GM19463 (cell line): ENCODE results near the gene CACNB4.
"Not testable (repeated sequence)": the region's sequence is repeated elsewhere in the genome, so short reads cannot be mapped to it uniquely, and the experiment has no call there.

Experiments
- ATAC-seq: cut with Tn5 transposase; IDR thresholded peaks from one replicate; pipeline ENCODE4 v1.9.1; 2021; ENCODE audit warnings: mild to moderate bottlenecking, moderate library complexity; ENCODE audit not compliant: unreplicated experiment

The CACNB4 gene

GRCh38 chr2:151946899-151947812 lies 151.7 kb downstream of the CACNB4 start:
- ATAC-seq, result no peak

- ATAC-seq, result no peak
Observed at GRCh38 chr2:151946250-151946884, 152.5 kb downstream of the CACNB4 start.

DNA sequence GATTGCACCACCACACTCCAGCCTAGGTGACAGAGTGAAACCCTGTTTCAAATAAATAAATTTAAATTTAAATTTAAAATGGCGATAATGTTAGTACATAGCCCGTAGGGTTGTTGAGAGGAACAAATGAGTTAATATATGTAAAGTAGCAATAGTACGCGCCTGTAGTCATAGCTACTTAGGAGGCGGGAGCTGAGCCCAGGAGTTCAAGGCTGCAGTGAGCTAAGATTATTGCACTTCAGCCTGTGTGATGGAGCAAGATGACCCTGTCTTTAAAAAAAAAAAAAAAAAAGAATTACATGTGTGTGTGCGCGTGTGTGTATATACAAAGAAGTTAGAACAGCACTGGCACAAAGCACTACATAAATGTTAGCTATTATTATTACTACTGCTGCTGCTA lies 153.2 kb downstream of the CACNB4 start:
- ATAC-seq, result no peak

- ATAC-seq, result no peak
Observed at GRCh38 chr2:151945186-151945585, 153.7 kb downstream of the CACNB4 start.

GRCh38 chr2:151943461-151943860 lies 155.4 kb downstream of the CACNB4 start:
- ATAC-seq, result no peak

DNA sequence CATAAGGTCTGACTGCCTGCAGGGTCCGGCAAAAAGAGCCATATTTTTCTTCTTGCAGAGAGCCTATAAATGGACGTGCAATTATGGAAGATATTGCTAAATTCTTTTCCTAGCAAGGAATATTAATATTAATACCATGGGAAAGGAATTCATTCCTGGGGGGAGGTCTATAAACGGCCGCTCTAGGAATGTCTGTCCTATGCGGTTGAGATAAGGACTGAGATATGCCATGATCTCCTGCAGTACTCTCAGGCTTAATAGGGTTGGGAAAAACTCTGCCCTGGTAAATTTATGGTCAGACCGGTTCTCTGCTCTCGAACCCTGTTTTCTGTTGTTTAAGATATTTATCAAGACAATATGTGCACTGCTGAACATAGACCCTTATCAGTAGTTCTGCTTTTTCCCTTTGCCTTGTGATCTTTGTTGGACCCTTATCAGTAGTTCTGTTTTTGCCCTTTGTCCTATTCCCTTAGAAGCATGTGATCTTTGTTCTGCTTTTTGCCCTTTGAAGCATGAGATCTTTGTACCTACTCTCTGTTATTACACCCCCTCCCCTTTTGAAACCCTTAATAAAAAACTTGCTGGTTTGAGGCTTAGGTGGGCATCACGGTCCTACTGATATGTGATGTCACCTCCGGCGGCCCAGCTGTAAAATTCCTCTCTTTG lies 156.2 kb downstream of the CACNB4 start:
- ATAC-seq, result not testable (repeated sequence)

GRCh38 chr2:151937966-151938365 lies 160.9 kb downstream of the CACNB4 start:
- no peak for ATAC-seq

DNA sequence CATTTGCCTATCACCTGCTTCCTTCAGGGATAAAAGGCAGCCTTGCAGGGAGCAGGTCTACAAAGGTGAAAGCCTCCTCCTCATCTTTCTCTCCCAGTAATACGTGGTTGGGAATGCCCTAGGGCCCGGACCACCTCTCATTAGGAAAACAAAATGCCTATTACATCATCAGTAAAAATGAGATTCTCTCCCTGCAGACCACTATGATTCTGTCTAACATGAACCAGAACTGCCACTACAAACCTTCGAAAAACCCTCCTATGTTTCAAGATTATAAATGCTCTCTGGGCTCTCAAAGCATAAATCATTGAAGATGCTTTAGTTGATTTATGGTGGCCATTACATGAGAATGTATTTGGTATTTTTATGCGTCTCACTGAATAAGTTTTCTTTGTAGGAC lies 162.2 kb downstream of the CACNB4 start:
- ATAC-seq, result no peak

DNA sequence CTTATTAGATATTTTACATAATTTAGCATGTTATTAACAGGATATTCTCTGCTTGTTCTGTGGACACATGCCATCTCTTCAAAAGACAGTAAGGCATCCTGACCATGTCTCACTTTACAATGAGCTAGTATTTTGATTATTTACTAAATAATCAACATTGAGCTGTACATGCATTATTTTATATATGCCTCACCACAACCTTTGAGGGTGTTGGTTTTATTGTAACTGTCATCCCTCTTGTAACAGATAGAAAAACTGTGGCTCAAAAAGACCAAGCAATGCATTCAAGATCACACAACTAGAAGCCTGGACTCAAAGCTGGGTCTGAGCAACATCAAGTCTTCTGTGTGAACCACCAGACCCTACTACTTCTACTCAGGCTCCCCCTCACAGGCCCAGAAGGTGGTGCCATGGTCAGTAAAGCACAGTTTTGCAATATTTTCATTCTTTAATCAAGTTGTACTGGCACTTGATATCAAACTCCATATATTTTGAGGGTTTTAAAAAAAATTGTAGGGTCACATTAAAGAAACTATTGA lies 165.5 kb downstream of the CACNB4 start:
- no peak for ATAC-seq

DNA sequence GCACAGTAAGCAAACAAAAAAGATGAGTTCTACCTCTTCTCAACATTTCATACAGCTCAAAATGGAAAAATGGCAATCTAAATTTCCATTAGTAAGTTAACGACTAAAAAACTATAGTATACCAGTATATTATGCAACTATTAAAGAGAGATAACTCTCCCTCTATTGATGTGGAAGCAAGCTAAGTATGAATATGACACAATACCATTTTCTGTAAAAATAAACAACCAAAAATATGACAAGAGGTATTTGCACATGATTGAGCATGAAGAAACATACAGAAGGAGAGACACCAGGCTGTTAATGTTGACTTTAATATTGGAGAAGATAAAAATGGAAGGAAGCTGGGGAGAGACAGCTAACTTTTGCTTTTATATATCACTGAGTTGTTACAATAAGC lies 167.1 kb downstream of the CACNB4 start:
- ATAC-seq, result no peak

GRCh38 chr2:151931030-151931611 lies 167.7 kb downstream of the CACNB4 start:
- no peak for ATAC-seq

- no peak for ATAC-seq
Observed at GRCh38 chr2:151930042-151930441, 168.8 kb downstream of the CACNB4 start.

DNA sequence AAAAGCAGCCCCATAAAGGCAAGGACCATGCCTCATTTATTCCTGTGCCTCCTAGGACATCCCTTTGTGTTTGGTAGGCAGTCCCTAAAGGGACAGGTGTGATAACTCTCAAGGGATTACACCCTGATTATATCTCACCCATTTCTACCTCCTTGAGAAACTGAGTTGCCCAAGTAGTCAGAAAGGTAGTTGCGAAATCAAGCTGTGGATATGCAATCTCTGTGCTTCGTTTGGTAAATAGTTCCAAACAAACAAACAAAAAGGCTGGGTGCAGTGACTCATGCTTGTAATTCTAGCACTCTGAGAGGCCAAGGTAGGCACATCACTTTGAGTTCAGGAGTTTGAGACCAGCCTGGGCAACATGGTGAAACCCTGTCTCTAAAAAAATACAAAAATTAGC lies 170.5 kb downstream of the CACNB4 start:
- ATAC-seq, result no peak

DNA sequence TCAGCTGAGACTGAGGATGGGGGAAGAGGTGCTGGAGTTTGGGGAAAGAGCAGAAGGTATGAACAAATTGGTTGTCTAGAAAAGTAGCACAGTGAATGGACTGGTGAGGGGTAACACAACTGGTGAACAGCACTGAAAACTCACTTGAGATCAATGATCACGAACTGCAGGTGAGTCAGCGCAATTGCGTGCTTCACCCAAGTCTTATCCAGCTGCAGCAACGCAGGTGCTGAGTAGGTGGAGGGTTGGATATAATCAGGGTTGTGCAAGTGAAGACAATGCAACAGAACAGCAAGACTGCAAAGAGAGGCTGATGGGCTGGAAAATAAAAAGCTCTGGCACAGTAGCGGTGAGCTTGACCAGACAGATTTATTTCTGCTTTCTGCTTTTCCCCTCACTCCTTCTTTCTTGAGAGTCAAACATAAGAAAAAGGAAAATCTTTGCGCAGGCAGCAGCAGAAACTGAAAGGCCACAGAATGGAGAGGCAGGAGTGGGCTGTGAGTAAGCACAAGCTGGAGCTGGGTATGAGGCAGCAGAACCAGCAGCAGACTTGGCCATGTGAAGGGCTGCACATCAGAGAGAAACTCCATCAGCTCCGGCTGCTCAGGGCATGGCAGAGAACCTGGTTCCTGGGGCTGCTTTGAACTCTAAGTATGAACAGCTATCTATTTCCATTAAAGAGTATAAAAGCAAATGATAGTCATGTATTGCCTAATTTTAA lies 171.2 kb downstream of the CACNB4 start:
- ATAC-seq, result no peak

- ATAC-seq, result no peak
Observed at GRCh38 chr2:151922845-151923666, 175.8 kb downstream of the CACNB4 start.

GRCh38 chr2:151919786-151920185 lies 179.1 kb downstream of the CACNB4 start:
- ATAC-seq, result no peak

DNA sequence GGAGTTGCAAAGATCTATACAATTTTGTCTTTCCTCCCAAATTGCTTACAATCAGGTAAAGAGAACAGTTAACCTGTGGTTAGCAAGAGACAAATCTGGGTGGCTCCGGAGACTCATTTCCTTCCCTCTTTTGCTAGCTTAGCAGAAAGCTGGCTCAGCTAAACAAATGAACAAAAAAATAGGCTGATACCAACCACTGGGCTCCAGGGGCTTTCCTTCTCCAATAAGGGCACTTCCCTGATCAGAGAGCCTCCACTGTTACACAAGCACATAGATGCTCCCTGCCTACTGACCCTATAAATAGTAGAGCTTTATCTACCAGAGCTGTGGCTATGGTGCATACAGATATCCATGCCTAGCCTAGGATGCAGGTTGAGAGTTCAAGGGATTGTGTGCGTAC lies 180.5 kb downstream of the CACNB4 start:
- no peak for ATAC-seq

DNA sequence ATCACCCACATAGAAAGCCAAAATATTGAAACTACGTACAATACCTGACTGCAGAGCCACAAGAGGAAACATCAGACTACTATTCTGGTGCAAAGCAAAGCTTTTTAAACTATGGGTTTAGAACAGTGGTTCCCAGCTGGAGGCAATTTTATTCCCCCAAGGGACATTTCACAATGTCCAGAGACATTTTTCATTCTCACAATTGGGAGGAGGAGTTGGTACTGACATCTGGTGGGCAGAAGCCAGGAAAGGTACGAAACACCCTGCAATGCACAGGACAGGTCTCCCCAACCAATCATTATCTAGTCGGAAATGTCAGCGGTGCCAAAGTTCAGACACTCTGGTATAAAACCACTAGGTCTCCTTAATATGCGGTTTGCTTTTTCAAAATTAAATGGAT lies 182.2 kb downstream of the CACNB4 start:
- ATAC-seq, result no peak

DNA sequence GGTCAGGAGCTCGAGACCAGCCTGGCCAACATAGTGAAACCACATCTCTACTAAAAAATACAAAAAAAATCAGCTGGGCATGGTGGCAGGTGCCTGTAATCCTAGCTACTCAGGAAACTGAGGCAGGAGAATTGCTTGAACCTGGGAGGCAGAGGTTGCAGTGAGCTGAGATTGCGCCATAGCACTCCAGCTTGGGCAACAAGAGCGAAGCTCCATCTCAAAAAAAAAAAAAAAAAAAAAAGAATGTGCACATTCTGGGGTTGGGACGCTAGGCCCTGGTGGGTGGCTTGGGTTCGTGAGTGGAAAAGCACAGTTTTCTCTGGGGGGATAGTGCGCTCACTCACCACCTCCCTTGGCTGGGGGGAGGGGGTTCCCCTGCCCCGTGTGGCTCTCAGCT lies 183.2 kb downstream of the CACNB4 start:
- not testable (repeated sequence) for ATAC-seq
